COR-L47 (cell line): ENCODE results near the gene SPHKAP.
"Not testable (repeated sequence)": the region's sequence is repeated elsewhere in the genome, so short reads cannot be mapped to it uniquely, and the experiment has no call there.

ENCODE experiments used
- DNase-seq: peaks from one replicate; lab custom pipeline; 2025; lab: John Stamatoyannopoulos, UW

SPHKAP gene

GRCh38 chr2:228094377-228094921 is 87.0 kb downstream of the SPHKAP start:
- no peak for DNase-seq

- DNase-seq, result no peak
Observed at GRCh38 chr2:228092056-228092455, 89.4 kb downstream of the SPHKAP start.

- no peak for DNase-seq
Observed at GRCh38 chr2:228086561-228086960, 94.9 kb downstream of the SPHKAP start.

GRCh38 chr2:228084717-228085116 is 96.8 kb downstream of the SPHKAP start:
- DNase-seq, result no peak

GRCh38 chr2:228083131-228083530 is 98.4 kb downstream of the SPHKAP start:
- no peak for DNase-seq

- no peak for DNase-seq
Observed at GRCh38 chr2:228082571-228082970, 98.9 kb downstream of the SPHKAP start.

- DNase-seq, result no peak
Observed at GRCh38 chr2:228079194-228079593, 102.3 kb downstream of the SPHKAP start.

- not testable (repeated sequence) for DNase-seq
Observed at GRCh38 chr2:228076695-228077094, 104.8 kb downstream of the SPHKAP start.

- DNase-seq, result no peak
Observed at GRCh38 chr2:228072669-228073068, 108.8 kb downstream of the SPHKAP start.

- no peak for DNase-seq
Observed at GRCh38 chr2:228067309-228067708, 114.2 kb downstream of the SPHKAP start.

GRCh38 chr2:228066126-228066798 is 115.2 kb downstream of the SPHKAP start:
- no peak for DNase-seq

GRCh38 chr2:228065686-228066085 is 115.8 kb downstream of the SPHKAP start:
- DNase-seq, result no peak

GRCh38 chr2:228064796-228065315 is 116.6 kb downstream of the SPHKAP start:
- DNase-seq, result no peak

- DNase-seq, result no peak
Observed at GRCh38 chr2:228064024-228064423, 117.5 kb downstream of the SPHKAP start.

GRCh38 chr2:228063558-228063957 is 117.9 kb downstream of the SPHKAP start:
- DNase-seq, result no peak

GRCh38 chr2:228059735-228060134 is 121.8 kb downstream of the SPHKAP start:
- DNase-seq, result no peak

GRCh38 chr2:228056293-228057097 is 125.0 kb downstream of the SPHKAP start:
- no peak for DNase-seq

GRCh38 chr2:228048838-228049490 is 132.5 kb downstream of the SPHKAP start:
- peak; percentile 22 for DNase-seq

- DNase-seq, result no peak
Observed at GRCh38 chr2:228040995-228041394, 140.5 kb downstream of the SPHKAP start.

- DNase-seq, result no peak
Observed at GRCh38 chr2:228039752-228040534, 141.5 kb downstream of the SPHKAP start.

- no peak for DNase-seq
Observed at GRCh38 chr2:228038967-228039366, 142.5 kb downstream of the SPHKAP start.

GRCh38 chr2:228037915-228038314 is 143.6 kb downstream of the SPHKAP start:
- no peak for DNase-seq
